K562 (cell line): Measurements from ENCODE around the gene CLIC1. TPM values are rescaled to one million over a fixed set of nuclear protein-coding genes. Genes with fewer than 3 reads are reported as not detected.

ENCODE experiments used
- CC2D1A ChIP-seq: fragments of 450-650 bp; IDR thresholded peaks from 2 replicates; pipeline ENCODE4 v1.6.1; 2017; ENCODE audit warnings: mild to moderate bottlenecking
- HOXB6 ChIP-seq: fragments of 250-450 bp; sonication (Bioruptor Pico); IDR thresholded peaks from 2 replicates; pipeline ENCODE4 v1.5.1; 2022; ENCODE audit warnings: mild to moderate bottlenecking, borderline replicate concordance
- ILF3 ChIP-seq: fragments of 450-650 bp; IDR thresholded peaks from 2 replicates; pipeline ENCODE4 v1.6.1; 2018; ENCODE audit warnings: antibody characterized with exemption, mild to moderate bottlenecking, moderate library complexity, borderline replicate concordance
- NFIC ChIP-seq: fragments of 450-650 bp; IDR thresholded peaks from 2 replicates; pipeline ENCODE4 v1.6.1; 2017; ENCODE audit warnings: mild to moderate bottlenecking, inconsistent platforms
- OTX1 ChIP-seq: fragments of 450-650 bp; formaldehyde crosslinking; IDR thresholded peaks from 2 replicates; pipeline ENCODE4 v1.4.0; 2022; ENCODE audit warnings: mild to moderate bottlenecking
- RAD21 ChIP-seq, 2 experiments: fragments of 250-450 bp in 1 of 2; fragments of 450-650 bp in 1 of 2; sonication (Bioruptor Pico) in 1 of 2; formaldehyde crosslinking in 1 of 2; IDR thresholded peaks in 1 of 2; conservative IDR thresholded peaks in 1 of 2; 2 replicates each; pipeline versions ENCODE4 v1.4.0 to v1.8.0; 2020 to 2022; ENCODE audit warnings: mild to moderate bottlenecking in 2 of 2, moderate library complexity in 1 of 2
- RBM15 ChIP-seq: fragments of 200-400 bp; formaldehyde crosslinking; IDR thresholded peaks from 2 replicates; pipeline ENCODE4 v1.6.1; 2018; ENCODE audit warnings: mild to moderate bottlenecking, low read length, moderate library complexity; ENCODE audit not compliant: insufficient read depth
- RBM39 ChIP-seq: fragments of 200-400 bp; formaldehyde crosslinking; optimal IDR thresholded peaks from 2 replicates; pipeline ENCODE3; 2018; ENCODE audit warnings: low read depth, low read length
- TOE1 ChIP-seq, 2 experiments: fragments of 450-650 bp in 1 of 2; sonication (generic) in 1 of 2; formaldehyde crosslinking in 1 of 2; IDR thresholded peaks; 2 replicates each; pipeline versions ENCODE4 v1.7.1 to v1.8.0; 2016 to 2022; ENCODE audit warnings: borderline replicate concordance in 2 of 2, mild to moderate bottlenecking in 2 of 2, antibody characterized with exemption in 1 of 2, inconsistent platforms in 1 of 2, low read depth in 1 of 2, missing genetic modification reagents in 1 of 2, moderate library complexity in 1 of 2
- TSC22D4 ChIP-seq: fragments of 450-650 bp; IDR thresholded peaks from 2 replicates; pipeline ENCODE4 v1.6.1; 2016; ENCODE audit warnings: missing genetic modification characterization, missing biosample characterization, control low read depth
- ZBED1 ChIP-seq: IDR thresholded peaks from 2 replicates; pipeline ENCODE4 v1.6.1; 2014
- ZBTB11 ChIP-seq, 3 experiments: fragments of 200-800 bp in 1 of 3; fragments of 250-450 bp in 1 of 3; fragments of 450-650 bp in 1 of 3; sonication (Bioruptor Pico) in 1 of 3; sonication (Bioruptor generic) in 1 of 3; formaldehyde crosslinking in 1 of 3; IDR thresholded peaks; 2 replicates each; pipeline versions ENCODE4 v1.6.1 to v1.8.0; 2016 to 2022; ENCODE audit warnings: mild to moderate bottlenecking in 2 of 3, missing genetic modification characterization in 2 of 3, missing compliant biosample characterization in 1 of 3, moderate library complexity in 1 of 3
- ZNF12 ChIP-seq: sonication (generic); formaldehyde crosslinking; IDR thresholded peaks from 2 replicates; pipeline ENCODE4 v1.4.0; 2020; ENCODE audit warnings: mild to moderate bottlenecking, missing genetic modification reagents
- ZNF589 ChIP-seq: fragments of 200-800 bp; sonication (Bioruptor generic); IDR thresholded peaks from 2 replicates; pipeline ENCODE4 v1.6.1; 2016; ENCODE audit warnings: low read depth, missing genetic modification characterization, missing compliant biosample characterization
- ZNF778 ChIP-seq: fragments of 450-650 bp; formaldehyde crosslinking; IDR thresholded peaks from 2 replicates; pipeline ENCODE4 v1.4.0; 2020; ENCODE audit warnings: mild to moderate bottlenecking, moderate library complexity
- polyA plus RNA-seq, 8 experiments: library from polyadenylated mRNA; depleted of rRNA in 4 of 8; stranded (reverse) in 5 of 8; unstranded in 3 of 8; fragments of >200 nt; fragmentation: Nextera tagmentation in 2 of 8; fragmentation: Illumina TruSeq in 1 of 8; extraction: Ambion mirVana in 2 of 8; extraction: Trizol in 1 of 8; gene quantifications; 2 replicates each; pipeline versions ENCODE4 v1.2.1 to v1.2.3, GENCODE V29; 2011 to 2014; ENCODE audit warnings: inconsistent platforms in 1 of 8, missing spikeins in 1 of 8
- total RNA-seq, 7 experiments: library from RNA; depleted of rRNA in 6 of 7; stranded (reverse); fragments of >200 nt in 6 of 7; fragmentation: Illumina TruSeq in 2 of 7; extraction: Trizol in 2 of 7; gene quantifications; 2 replicates each; pipeline versions ENCODE4 v1.2.1 to v1.2.3, GENCODE V29; 2011 to 2021; ENCODE audit warnings: low replicate concordance in 1 of 7

Gene CLIC1
- total and polyA plus RNA-seq, 9 of the 15 experiments (the other 6 are each of a cell fraction or from before 2014, with no cell fraction given) = 1,267 to 2,419 (median 1,808) TPM

GRCh38 chr6:31768363-31769257 is 32.3 kb upstream of the CLIC1 start (continued):
- TF ChIP-seq TOE1 (IDR thresholded peaks at IDR 0.05; ENCODE audit: borderline replicate concordance) (no peak), TOE1 (CRISPR knock-in tag; IDR thresholded peaks at IDR 0.05; ENCODE audit: borderline replicate concordance, low read depth) (0 out of 2 replicates have a peak, but pooled peaks have one; percentile 83), NFIC (no peak), ZBTB11 (CRISPR knock-in tag; IDR thresholded peaks at IDR 0.05) (0 out of 6 replicates have a peak, but pooled peaks of 1 of the 3 experiments have one; percentile 27), ZNF589 (CRISPR knock-in tag) (peak; percentile 41; the same call in 1 of the 2 replicates), RBM15 (no peak), ZBED1 (no peak), HOXB6 (peak; percentile 7; the same call in 1 of the 2 replicates), CC2D1A (peak; percentile 42; the same call in 1 of the 2 replicates), RAD21 (CRISPR knock-in tag; conservative IDR thresholded peaks at IDR 0.05 in 1 of 2, IDR thresholded peaks at IDR 0.05 in 1 of 2) (no peak), ZNF778 (CRISPR knock-in tag) (no peak), RBM39 (no peak), OTX1 (CRISPR knock-in tag) (no peak), TSC22D4 (tag) (no peak), ILF3 (no peak), ZNF12 (0 out of 2 replicates have a peak, but pooled peaks have one; percentile 20)
